Breast epithelium (tissue), 4 donors: ENCODE data around the gene ATXN1. TPM values are rescaled to one million over a fixed set of nuclear protein-coding genes. Genes with fewer than 3 reads are reported as not detected.

Source experiments
- DNase-seq, 2 donors: peaks; one replicate each; pipeline ENCODE4 v3.0.0-alpha.2; 2019; ENCODE audit warnings: low spot score in 2 of 2
- H3K27ac ChIP-seq, 2 donors: fragments of 200-600 bp; sonication (generic) in 1 of 2; one replicate each; pipeline ENCODE4 v1.5.1; 2016 to 2019; ENCODE audit warnings: mild to moderate bottlenecking in 1 of 2
- H3K27me3 ChIP-seq, 2 donors: fragments of 200-600 bp; sonication (generic) in 1 of 2; one replicate each; pipeline versions ENCODE4 v1.5.1 to v1.6.0; 2017 to 2019; ENCODE audit warnings: control low read depth in 1 of 2, mild to moderate bottlenecking in 1 of 2
- H3K36me3 ChIP-seq: fragments of 200-600 bp; one replicate; pipeline ENCODE4 v1.5.1; 2019
- H3K4me1 ChIP-seq, 2 donors: fragments of 200-600 bp; sonication (generic); one replicate each; pipeline ENCODE4 v1.5.1; 2016 to 2019; ENCODE audit warnings: control low read depth in 1 of 2
- H3K4me3 ChIP-seq, 3 donors: fragments of 200-600 bp; sonication (generic); 1 replicate in 2 of 3; 2 replicates in 1 of 3; pipeline ENCODE4 v1.5.1; 2016 to 2019; ENCODE audit warnings: mild to moderate bottlenecking in 3 of 3, moderate library complexity in 2 of 3
- H3K9me3 ChIP-seq, 2 donors: fragments of 200-600 bp; sonication (generic) in 1 of 2; one replicate each; pipeline ENCODE4 v1.5.1; 2016 to 2019; ENCODE audit warnings: control low read depth in 1 of 2
- POLR2A ChIP-seq: fragments of 450-650 bp; IDR thresholded peaks from one replicate; pipeline ENCODE4 v1.6.1; 2016; ENCODE audit warnings: antibody characterized with exemption, mild to moderate bottlenecking, moderate library complexity
- POLR2AphosphoS5 ChIP-seq, 3 donors: sonication (generic); formaldehyde crosslinking; IDR thresholded peaks; one replicate each; pipeline ENCODE4 v1.6.1; 2017; ENCODE audit warnings: antibody characterized with exemption in 3 of 3
- intact Hi-C: fragments of 100-400 bp; cut with DNase I; formaldehyde crosslinking; loops from one replicate; pipeline ENCODE4 v1.15.1; 2023; ENCODE audit warnings: low total_unique reads
- total RNA-seq, 3 donors: library from RNA; depleted of rRNA; stranded (reverse); fragments of >200 nt; gene quantifications; one replicate each; pipeline ENCODE4 v1.1.0, GENCODE V29; 2016
- TF ChIP-seq, protein P1 (sequence below), 3 donors: fragments of 450-650 bp; IDR thresholded peaks; one replicate each; pipeline ENCODE4 v1.5.1; 2016 to 2017; ENCODE audit warnings: antibody characterized with exemption in 3 of 3, mild to moderate bottlenecking in 3 of 3, moderate library complexity in 3 of 3

ATXN1 gene
- total RNA-seq, 3 donors from 2014 or later, result 26.7 to 63.2 (median 37.4) TPM

DNA sequence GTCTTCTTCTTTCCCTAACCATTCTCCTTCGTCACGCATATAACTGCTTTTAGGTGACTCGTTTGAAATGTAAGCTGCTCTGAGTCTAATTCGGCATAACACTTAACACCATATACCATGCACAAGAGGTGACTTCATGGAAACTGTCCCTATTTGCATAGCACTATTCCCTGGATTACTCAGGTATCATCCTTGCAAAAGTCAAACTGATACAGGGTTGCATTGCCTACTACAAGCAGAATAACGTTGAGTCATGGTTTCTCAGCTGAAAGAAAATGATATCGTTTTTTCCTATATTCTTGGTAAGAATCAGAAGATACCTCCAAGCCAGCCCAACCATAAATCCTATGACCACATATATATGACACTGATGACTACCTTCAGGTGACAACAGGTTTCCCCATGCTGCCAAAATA, 227.5 kb downstream of the ATXN1 start:
- intact Hi-C loops, result loop anchor here (5.0 kb wide), 1 partner anchor 784 kb away; no protein-coding TSS in a partner anchor
- TF ChIP-seq POLR2AphosphoS5 (IDR thresholded peaks at IDR 0.05) (no peak), POLR2A (no peak)
- TF ChIP-seq, protein P1, sequence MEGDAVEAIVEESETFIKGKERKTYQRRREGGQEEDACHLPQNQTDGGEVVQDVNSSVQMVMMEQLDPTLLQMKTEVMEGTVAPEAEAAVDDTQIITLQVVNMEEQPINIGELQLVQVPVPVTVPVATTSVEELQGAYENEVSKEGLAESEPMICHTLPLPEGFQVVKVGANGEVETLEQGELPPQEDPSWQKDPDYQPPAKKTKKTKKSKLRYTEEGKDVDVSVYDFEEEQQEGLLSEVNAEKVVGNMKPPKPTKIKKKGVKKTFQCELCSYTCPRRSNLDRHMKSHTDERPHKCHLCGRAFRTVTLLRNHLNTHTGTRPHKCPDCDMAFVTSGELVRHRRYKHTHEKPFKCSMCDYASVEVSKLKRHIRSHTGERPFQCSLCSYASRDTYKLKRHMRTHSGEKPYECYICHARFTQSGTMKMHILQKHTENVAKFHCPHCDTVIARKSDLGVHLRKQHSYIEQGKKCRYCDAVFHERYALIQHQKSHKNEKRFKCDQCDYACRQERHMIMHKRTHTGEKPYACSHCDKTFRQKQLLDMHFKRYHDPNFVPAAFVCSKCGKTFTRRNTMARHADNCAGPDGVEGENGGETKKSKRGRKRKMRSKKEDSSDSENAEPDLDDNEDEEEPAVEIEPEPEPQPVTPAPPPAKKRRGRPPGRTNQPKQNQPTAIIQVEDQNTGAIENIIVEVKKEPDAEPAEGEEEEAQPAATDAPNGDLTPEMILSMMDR (IDR thresholded peaks at IDR 0.05), result no peak
- no peaks in the 10 kb centered on the region for H3K27me3 ChIP-seq

DNA sequence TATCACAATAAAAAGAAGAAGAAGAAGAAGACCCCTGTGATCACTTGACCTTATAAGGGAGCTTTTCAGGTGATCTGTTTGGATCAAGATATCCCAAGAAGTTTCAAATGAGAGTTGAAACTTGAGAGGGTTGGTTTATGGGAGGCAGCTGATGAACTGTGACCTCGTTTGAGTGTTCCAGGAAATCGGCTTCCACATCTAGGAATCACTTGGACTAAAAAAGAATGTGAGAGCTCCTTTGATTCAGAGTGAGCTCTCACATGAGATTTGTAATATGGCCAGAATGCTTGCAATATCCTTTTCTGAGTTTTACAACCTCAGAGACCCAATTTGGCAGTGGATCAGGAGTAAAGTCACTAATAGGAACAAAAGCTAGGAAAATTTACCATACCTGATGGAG, 228.1 kb downstream of the ATXN1 start:
- H3K4me3 ChIP-seq, result no peak overlapping the region
- H3K27me3 ChIP-seq, result no peaks in the 10 kb centered on the region
- H3K4me1 ChIP-seq, result no peaks in the 10 kb centered on the region
- TF ChIP-seq, protein P1 (IDR thresholded peaks at IDR 0.05), result no peak
- TF ChIP-seq POLR2AphosphoS5 (IDR thresholded peaks at IDR 0.05) (no peak), POLR2A (no peak)
- H3K9me3 ChIP-seq, result no peaks in the 10 kb centered on the region
- no peak for DNase-seq
- H3K36me3 ChIP-seq, result no peaks in the 10 kb centered on the region
- intact Hi-C loops, result loop anchor here (5.0 kb wide), 1 partner anchor 784 kb away; no protein-coding TSS in a partner anchor
- no peak overlapping the region for H3K27ac ChIP-seq

More for the DNA sequence above, 227.5 kb downstream of the ATXN1 start:
- H3K36me3 ChIP-seq, result no peaks in the 10 kb centered on the region
- DNase-seq, result no peak
- H3K27ac ChIP-seq, result no peak overlapping the region
- H3K9me3 ChIP-seq, result no peaks in the 10 kb centered on the region
- no peaks in the 10 kb centered on the region for H3K4me1 ChIP-seq
- no peak overlapping the region for H3K4me3 ChIP-seq

DNA sequence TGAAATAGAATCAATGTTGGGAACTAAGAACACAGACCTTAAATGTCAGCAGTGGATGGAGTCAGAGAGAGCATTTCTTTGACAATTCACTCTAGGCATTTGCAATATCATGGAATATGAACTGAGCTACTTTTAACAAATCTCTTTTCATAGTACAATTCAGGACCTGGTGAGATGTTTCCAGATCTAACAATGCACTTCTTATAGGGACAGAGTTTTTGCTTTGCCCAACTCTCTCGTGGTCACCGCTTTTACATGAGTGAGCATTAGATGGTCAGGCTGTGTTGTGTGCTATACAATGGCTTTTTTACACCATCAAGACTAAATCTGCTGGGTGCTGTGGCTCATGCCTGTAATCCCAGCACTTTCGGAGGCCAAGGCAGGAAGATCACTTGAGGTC, 233.6 kb downstream of the ATXN1 start:
- Histone ChIP-seq H3K27me3 (no peaks in the 10 kb centered on the region), H3K4me1 (no peaks in the 10 kb centered on the region), H3K9me3 (no peaks in the 10 kb centered on the region), H3K27ac (no peak overlapping the region), H3K4me3 (no peak overlapping the region), H3K36me3 (no peaks in the 10 kb centered on the region)
- DNase-seq, result no peak
- TF ChIP-seq, protein P1 (IDR thresholded peaks at IDR 0.05), result no peak
- TF ChIP-seq POLR2A (no peak), POLR2AphosphoS5 (IDR thresholded peaks at IDR 0.05) (no peak)
- intact Hi-C loops, result no loop called here

DNA sequence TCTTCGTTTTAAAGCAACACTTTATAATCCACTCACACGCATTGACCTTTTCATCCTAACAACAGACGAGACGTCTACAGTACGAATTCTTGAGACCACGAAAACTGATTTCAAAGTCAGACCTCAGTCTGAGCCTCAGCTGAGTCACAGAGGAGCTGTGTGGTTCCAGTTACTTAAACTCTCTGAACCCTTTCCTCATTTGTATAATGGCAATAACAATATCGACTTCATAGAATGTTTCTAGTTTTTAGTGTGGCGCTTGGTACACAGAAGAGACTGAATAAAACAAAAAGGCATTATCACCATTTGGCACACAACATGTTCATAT, 236.9 kb downstream of the ATXN1 start:
- H3K36me3 ChIP-seq, result no peaks in the 10 kb centered on the region
- intact Hi-C loops, result no loop called here
- H3K4me3 ChIP-seq, result no peak overlapping the region
- H3K9me3 ChIP-seq, result no peaks in the 10 kb centered on the region
- TF ChIP-seq POLR2AphosphoS5 (IDR thresholded peaks at IDR 0.05), result no peak
- TF ChIP-seq POLR2A, result no peak
- TF ChIP-seq, protein P1 (IDR thresholded peaks at IDR 0.05), result no peak
- no peak for DNase-seq
- H3K27me3 ChIP-seq, result no peaks in the 10 kb centered on the region
- no peaks in the 10 kb centered on the region for H3K4me1 ChIP-seq
- no peak overlapping the region for H3K27ac ChIP-seq

DNA sequence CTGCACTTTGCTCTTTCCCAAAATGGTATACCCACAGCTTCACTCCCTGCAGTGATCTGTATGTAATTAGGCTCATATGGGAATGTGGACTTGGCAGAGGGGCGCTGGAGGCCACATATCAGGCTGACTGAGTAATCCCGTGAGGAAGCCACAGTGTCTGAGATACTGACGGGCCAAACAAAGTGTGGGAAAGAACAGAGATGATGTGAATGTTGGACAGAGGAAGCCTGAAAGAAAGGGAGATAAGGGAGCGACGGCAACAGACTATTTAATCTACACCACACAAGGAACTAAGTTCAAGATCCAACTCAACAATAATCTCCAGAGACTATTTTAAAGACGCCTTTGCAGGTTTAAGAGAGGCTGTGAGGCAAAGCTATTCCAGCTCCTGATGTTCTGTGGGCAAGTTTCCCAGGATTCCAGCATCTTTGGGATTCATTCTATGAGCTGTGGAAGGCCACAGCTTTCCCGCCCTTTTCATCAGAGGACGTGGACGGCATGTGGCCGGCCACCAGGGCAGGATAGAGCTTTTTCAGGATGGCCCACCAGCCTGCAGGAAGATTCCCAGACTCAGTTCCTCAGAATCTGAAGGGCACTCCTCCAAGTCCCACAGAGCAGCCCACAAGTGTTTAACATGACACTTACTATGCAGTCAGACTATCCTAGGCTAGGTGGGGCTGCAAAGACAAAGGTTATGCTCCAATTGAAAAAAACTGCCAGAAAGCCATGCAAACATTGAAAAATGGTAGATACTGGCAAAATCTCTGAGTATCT, 237.5 kb downstream of the ATXN1 start:
- Histone ChIP-seq H3K4me3 (no peak overlapping the region), H3K9me3 (no peaks in the 10 kb centered on the region), H3K27me3 (no peaks in the 10 kb centered on the region), H3K36me3 (no peaks in the 10 kb centered on the region), H3K27ac (no peak overlapping the region), H3K4me1 (no peaks in the 10 kb centered on the region)
- intact Hi-C loops, result no loop called here
- TF ChIP-seq POLR2AphosphoS5 (IDR thresholded peaks at IDR 0.05), result no peak
- TF ChIP-seq POLR2A, result no peak
- TF ChIP-seq, protein P1 (IDR thresholded peaks at IDR 0.05), result no peak
- no peak for DNase-seq
